K562 (cell line): ENCODE data around the gene PNPLA7. TPM values are rescaled to one million over a fixed set of nuclear protein-coding genes. Genes with fewer than 3 reads are reported as not detected.

Source experiments
- ARID1B ChIP-seq: fragments of 450-650 bp; IDR thresholded peaks from 2 replicates; pipeline ENCODE4 v1.6.1; 2016; ENCODE audit warnings: antibody characterized with exemption, mild to moderate bottlenecking, inconsistent platforms
- ARID4B ChIP-seq: sonication (generic); formaldehyde crosslinking; IDR thresholded peaks from 2 replicates; pipeline ENCODE4 v1.8.0; 2022; ENCODE audit warnings: mild to moderate bottlenecking, missing genetic modification reagents
- FOSL1 ChIP-seq: fragments of 200-800 bp; sonication (Bioruptor generic); conservative IDR thresholded peaks from 2 replicates; pipeline ENCODE4 v1.6.1; 2016; ENCODE audit warnings: missing genetic modification characterization, missing compliant biosample characterization
- IFI16 ChIP-seq: fragments of 250-450 bp; sonication (Bioruptor Pico); IDR thresholded peaks from 2 replicates; pipeline ENCODE4 v2.1.2; 2022; ENCODE audit warnings: mild to moderate bottlenecking, inconsistent platforms
- MEF2D ChIP-seq: conservative IDR thresholded peaks from 2 replicates; pipeline ENCODE4 v1.6.1; 2016; ENCODE audit warnings: low read depth, missing genetic modification characterization, missing compliant biosample characterization
- PHF8 ChIP-seq: fragments of 200-600 bp; sonication (generic); IDR thresholded peaks from 2 replicates; pipeline ENCODE4 v1.6.1; 2012; ENCODE audit warnings: mixed run types, mild to moderate bottlenecking, inconsistent platforms, low read length, moderate library complexity, borderline replicate concordance
- POLR2AphosphoS2 ChIP-seq: IDR thresholded peaks from 2 replicates; pipeline ENCODE4 v1.6.1; 2012; ENCODE audit warnings: low read length, improper control_type of control experiment
- RBFOX2 ChIP-seq: fragments of 200-400 bp; formaldehyde crosslinking; IDR thresholded peaks from 2 replicates; pipeline ENCODE4 v1.6.1; 2017; ENCODE audit warnings: low read depth, mild to moderate bottlenecking, low read length, moderate library complexity
- SMARCC2 ChIP-seq: fragments of 450-650 bp; IDR thresholded peaks from 2 replicates; pipeline ENCODE4 v1.6.1; 2017; ENCODE audit warnings: antibody characterized with exemption, moderate library complexity, mild to moderate bottlenecking, low read depth
- SNAPC5 ChIP-seq: fragments of 250-450 bp; sonication (Bioruptor Pico); IDR thresholded peaks from 2 replicates; pipeline ENCODE4 v1.8.0; 2021; ENCODE audit warnings: moderate library complexity, mild to moderate bottlenecking, inconsistent platforms
- TFAP4 ChIP-seq: sonication (generic); formaldehyde crosslinking; IDR thresholded peaks from 2 replicates; pipeline ENCODE4 v1.8.0; 2022; ENCODE audit warnings: missing genetic modification reagents, mild to moderate bottlenecking, moderate library complexity, borderline replicate concordance
- ZNF140 ChIP-seq: fragments of 250-450 bp; sonication (Bioruptor Pico); IDR thresholded peaks from 2 replicates; pipeline ENCODE4 v1.8.0; 2021; ENCODE audit warnings: moderate library complexity, mild to moderate bottlenecking, inconsistent platforms
- ZNF280B ChIP-seq: fragments of 250-450 bp; sonication (Bioruptor Pico); IDR thresholded peaks from 2 replicates; pipeline ENCODE4 v1.5.1; 2021; ENCODE audit warnings: mild to moderate bottlenecking
- ZNF639 ChIP-seq, 2 experiments: fragments of 200-800 bp in 1 of 2; sonication (Bioruptor generic) in 1 of 2; sonication (generic) in 1 of 2; formaldehyde crosslinking in 1 of 2; IDR thresholded peaks in 1 of 2; conservative IDR thresholded peaks in 1 of 2; 2 replicates each; pipeline versions ENCODE4 v1.5.0 to v1.6.1; 2016 to 2020; ENCODE audit warnings: missing compliant biosample characterization in 1 of 2, missing genetic modification characterization in 1 of 2, missing genetic modification reagents in 1 of 2
- ZNF76 ChIP-seq: fragments of 250-450 bp; sonication (Bioruptor Pico); IDR thresholded peaks from 2 replicates; pipeline ENCODE4 v1.4.0; 2020; ENCODE audit warnings: mild to moderate bottlenecking, moderate library complexity, borderline replicate concordance
- polyA plus RNA-seq, 8 experiments: library from polyadenylated mRNA; depleted of rRNA in 4 of 8; stranded (reverse) in 5 of 8; unstranded in 3 of 8; fragments of >200 nt; fragmentation: Nextera tagmentation in 2 of 8; fragmentation: Illumina TruSeq in 1 of 8; extraction: Ambion mirVana in 2 of 8; extraction: Trizol in 1 of 8; gene quantifications; 2 replicates each; pipeline versions ENCODE4 v1.2.1 to v1.2.3, GENCODE V29; 2011 to 2014; ENCODE audit warnings: inconsistent platforms in 1 of 8, missing spikeins in 1 of 8
- total RNA-seq, 7 experiments: library from RNA; depleted of rRNA in 6 of 7; stranded (reverse); fragments of >200 nt in 6 of 7; fragmentation: Illumina TruSeq in 2 of 7; extraction: Trizol in 2 of 7; gene quantifications; 2 replicates each; pipeline versions ENCODE4 v1.2.1 to v1.2.3, GENCODE V29; 2011 to 2021; ENCODE audit warnings: low replicate concordance in 1 of 7

The PNPLA7 gene
- total and polyA plus RNA-seq, 9 of the 15 experiments (the other 6 are each of a cell fraction or from before 2014, with no cell fraction given) = 0.01 to 0.85 (median 0.19) TPM; not detected in 1

GRCh38 chr9:137491735-137492432 is 58.3 kb downstream of the PNPLA7 start (continued):
- TF ChIP-seq PHF8 (peak; percentile 34; the same call in 1 of the 2 replicates), IFI16 (CRISPR knock-in tag) (0 out of 2 replicates have a peak, but pooled peaks have one; percentile 11), FOSL1 (tag) (0 out of 2 replicates have a peak, but pooled peaks have one; percentile 18), TFAP4 (CRISPR knock-in tag) (peak; percentile 67), RBFOX2 (0 out of 2 replicates have a peak, but pooled peaks have one; percentile 29), ARID4B (CRISPR knock-in tag) (no peak), ARID1B (peak; percentile 81), SMARCC2 (0 out of 2 replicates have a peak, but pooled peaks have one; percentile 49), ZNF76 (CRISPR knock-in tag) (0 out of 2 replicates have a peak, but pooled peaks have one; percentile 37), SNAPC5 (CRISPR knock-in tag) (no peak), ZNF639 (CRISPR knock-in tag; conservative IDR thresholded peaks at IDR 0.05 in 1 of 2, IDR thresholded peaks at IDR 0.05 in 1 of 2) (peak in 1 of 2 experiments; percentile 61; a peak in 1 of 4 replicates), MEF2D (peak; percentile 56; the same call in 1 of the 2 replicates), ZNF280B (CRISPR knock-in tag) (no peak), POLR2AphosphoS2 (no peak), ZNF140 (CRISPR knock-in tag) (no peak)
